ENCODE measurements around the gene ATAD1.

GRCh38 chr10:87715552-87716347 is 102.3 kb downstream of the ATAD1 start:
- TF ChIP-seq CTCF (conservative IDR thresholded peaks at IDR 0.05 in 1 of 2, IDR thresholded peaks at IDR 0.05 in 1 of 2; ENCODE audit: low read depth in 1 of 2, low read length in 2 of 2) (no peak), EZH2 (IDR thresholded peaks at IDR 0.05; ENCODE audit: low read length, missing control alignments) (no peak)

Data from fibroblast of lung (primary cell).